GM12878 (cell line): ENCODE measurements around the gene AXIN1.

ENCODE experiments used
- EGR1 ChIP-seq, 2 experiments: IDR thresholded peaks; 1 replicate in 1 of 2; 2 replicates in 1 of 2; pipeline ENCODE4 v1.6.1; 2011 to 2012; ENCODE audit warnings: low read depth in 2 of 2, low read length in 2 of 2, borderline replicate concordance in 1 of 2, mild to moderate bottlenecking in 1 of 2, moderate library complexity in 1 of 2
- ETV6 ChIP-seq, 2 experiments: fragments of 450-650 bp in 1 of 2; IDR thresholded peaks in 1 of 2; conservative IDR thresholded peaks in 1 of 2; 2 replicates each; pipeline ENCODE4 v1.6.1; 2014; ENCODE audit warnings: antibody characterized with exemption in 1 of 2, borderline replicate concordance in 1 of 2, low read depth in 1 of 2, mild to moderate bottlenecking in 1 of 2, moderate library complexity in 1 of 2
- MYC ChIP-seq: IDR thresholded peaks from 2 replicates; pipeline ENCODE4 v1.6.1; 2011; ENCODE audit warnings: mild to moderate bottlenecking, low read length, moderate library complexity, inconsistent platforms; ENCODE audit not compliant: insufficient read depth, insufficient replicate concordance, insufficient read length, severe bottlenecking
- NR2F1 ChIP-seq: fragments of 450-650 bp; conservative IDR thresholded peaks from 2 replicates; pipeline ENCODE4 v1.6.1; 2017; ENCODE audit warnings: mild to moderate bottlenecking
- SUZ12 ChIP-seq: fragments of 200-600 bp; sonication (generic); IDR thresholded peaks from one replicate; pipeline ENCODE4 v1.6.1; 2018; ENCODE audit warnings: antibody characterized with exemption, mild to moderate bottlenecking; ENCODE audit not compliant: unreplicated experiment
- TBL1XR1 ChIP-seq: IDR thresholded peaks from 2 replicates; pipeline ENCODE4 v1.6.1; 2012; ENCODE audit warnings: low read depth, low read length, improper control_type of control experiment
- TCF7 ChIP-seq: IDR thresholded peaks from 2 replicates; pipeline ENCODE4 v1.6.1; 2014; ENCODE audit warnings: antibody characterized with exemption, borderline replicate concordance
- ZBED1 ChIP-seq: IDR thresholded peaks from 2 replicates; pipeline ENCODE4 v1.6.1; 2016; ENCODE audit warnings: borderline replicate concordance
- TF ChIP-seq, protein P1 (sequence below): fragments of 450-650 bp; IDR thresholded peaks from 2 replicates; pipeline ENCODE4 v1.6.1; 2014; ENCODE audit warnings: mild to moderate bottlenecking
- TF ChIP-seq, protein P2 (sequence below): fragments of 450-650 bp; IDR thresholded peaks from 2 replicates; pipeline ENCODE4 v1.6.1; 2017; ENCODE audit warnings: antibody characterized with exemption, mild to moderate bottlenecking, moderate library complexity
- TF ChIP-seq, protein P3 (sequence below): IDR thresholded peaks from 2 replicates; pipeline ENCODE4 v1.6.1; 2012; ENCODE audit warnings: low read depth, low read length, improper control_type of control experiment
- TF ChIP-seq, protein P4 (sequence below): IDR thresholded peaks from 2 replicates; pipeline ENCODE4 v1.6.1; 2011; ENCODE audit warnings: low read depth, low read length, improper control_type of control experiment, borderline replicate concordance
- TF ChIP-seq, protein P5 (sequence below): IDR thresholded peaks from 2 replicates; pipeline ENCODE4 v1.6.1; 2012; ENCODE audit warnings: low read depth, low read length, improper control_type of control experiment

DNA sequence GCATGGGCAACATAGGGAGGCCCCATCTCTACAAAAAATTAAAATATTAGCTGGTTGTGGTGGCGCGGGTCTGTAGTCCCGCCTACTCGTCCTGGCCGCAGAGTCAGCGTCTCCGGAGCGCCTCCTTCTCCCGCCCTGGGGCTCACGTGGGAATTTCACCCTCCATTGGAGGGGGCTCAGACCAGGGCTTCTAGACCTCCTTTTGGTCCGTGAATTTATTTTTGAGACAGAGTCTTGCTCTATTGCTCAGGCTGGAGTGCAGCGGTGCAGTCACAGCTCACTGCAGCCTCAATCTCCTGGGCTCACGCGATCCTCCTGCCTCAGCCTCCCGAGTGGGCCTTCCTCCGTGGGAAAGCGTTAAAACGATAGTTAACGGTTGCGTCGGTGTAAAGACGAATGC, 44.1 kb upstream of the AXIN1 start:
- TF ChIP-seq, protein P1, sequence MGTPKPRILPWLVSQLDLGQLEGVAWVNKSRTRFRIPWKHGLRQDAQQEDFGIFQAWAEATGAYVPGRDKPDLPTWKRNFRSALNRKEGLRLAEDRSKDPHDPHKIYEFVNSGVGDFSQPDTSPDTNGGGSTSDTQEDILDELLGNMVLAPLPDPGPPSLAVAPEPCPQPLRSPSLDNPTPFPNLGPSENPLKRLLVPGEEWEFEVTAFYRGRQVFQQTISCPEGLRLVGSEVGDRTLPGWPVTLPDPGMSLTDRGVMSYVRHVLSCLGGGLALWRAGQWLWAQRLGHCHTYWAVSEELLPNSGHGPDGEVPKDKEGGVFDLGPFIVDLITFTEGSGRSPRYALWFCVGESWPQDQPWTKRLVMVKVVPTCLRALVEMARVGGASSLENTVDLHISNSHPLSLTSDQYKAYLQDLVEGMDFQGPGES, result no peak
- TF ChIP-seq SUZ12 (no peak), TBL1XR1 (no peak), MYC (no peak), NR2F1 (no peak), TCF7 (no peak), ETV6 (conservative IDR thresholded peaks at IDR 0.05 in 1 of 2, IDR thresholded peaks at IDR 0.05 in 1 of 2; ENCODE audit: borderline replicate concordance in 1 of 2, low read depth in 1 of 2) (no peak), ZBED1 (no peak), EGR1 (IDR thresholded peaks at IDR 0.05; ENCODE audit: borderline replicate concordance in 1 of 2, low read depth in 2 of 2, low read length in 2 of 2) (no peak)
- TF ChIP-seq, protein P2, sequence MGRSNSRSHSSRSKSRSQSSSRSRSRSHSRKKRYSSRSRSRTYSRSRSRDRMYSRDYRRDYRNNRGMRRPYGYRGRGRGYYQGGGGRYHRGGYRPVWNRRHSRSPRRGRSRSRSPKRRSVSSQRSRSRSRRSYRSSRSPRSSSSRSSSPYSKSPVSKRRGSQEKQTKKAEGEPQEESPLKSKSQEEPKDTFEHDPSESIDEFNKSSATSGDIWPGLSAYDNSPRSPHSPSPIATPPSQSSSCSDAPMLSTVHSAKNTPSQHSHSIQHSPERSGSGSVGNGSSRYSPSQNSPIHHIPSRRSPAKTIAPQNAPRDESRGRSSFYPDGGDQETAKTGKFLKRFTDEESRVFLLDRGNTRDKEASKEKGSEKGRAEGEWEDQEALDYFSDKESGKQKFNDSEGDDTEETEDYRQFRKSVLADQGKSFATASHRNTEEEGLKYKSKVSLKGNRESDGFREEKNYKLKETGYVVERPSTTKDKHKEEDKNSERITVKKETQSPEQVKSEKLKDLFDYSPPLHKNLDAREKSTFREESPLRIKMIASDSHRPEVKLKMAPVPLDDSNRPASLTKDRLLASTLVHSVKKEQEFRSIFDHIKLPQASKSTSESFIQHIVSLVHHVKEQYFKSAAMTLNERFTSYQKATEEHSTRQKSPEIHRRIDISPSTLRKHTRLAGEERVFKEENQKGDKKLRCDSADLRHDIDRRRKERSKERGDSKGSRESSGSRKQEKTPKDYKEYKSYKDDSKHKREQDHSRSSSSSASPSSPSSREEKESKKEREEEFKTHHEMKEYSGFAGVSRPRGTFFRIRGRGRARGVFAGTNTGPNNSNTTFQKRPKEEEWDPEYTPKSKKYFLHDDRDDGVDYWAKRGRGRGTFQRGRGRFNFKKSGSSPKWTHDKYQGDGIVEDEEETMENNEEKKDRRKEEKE, result no peak
- TF ChIP-seq, protein P3, sequence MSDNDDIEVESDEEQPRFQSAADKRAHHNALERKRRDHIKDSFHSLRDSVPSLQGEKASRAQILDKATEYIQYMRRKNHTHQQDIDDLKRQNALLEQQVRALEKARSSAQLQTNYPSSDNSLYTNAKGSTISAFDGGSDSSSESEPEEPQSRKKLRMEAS, result no peak
- TF ChIP-seq, protein P4, sequence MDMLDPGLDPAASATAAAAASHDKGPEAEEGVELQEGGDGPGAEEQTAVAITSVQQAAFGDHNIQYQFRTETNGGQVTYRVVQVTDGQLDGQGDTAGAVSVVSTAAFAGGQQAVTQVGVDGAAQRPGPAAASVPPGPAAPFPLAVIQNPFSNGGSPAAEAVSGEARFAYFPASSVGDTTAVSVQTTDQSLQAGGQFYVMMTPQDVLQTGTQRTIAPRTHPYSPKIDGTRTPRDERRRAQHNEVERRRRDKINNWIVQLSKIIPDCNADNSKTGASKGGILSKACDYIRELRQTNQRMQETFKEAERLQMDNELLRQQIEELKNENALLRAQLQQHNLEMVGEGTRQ, result no peak
- TF ChIP-seq, protein P5, sequence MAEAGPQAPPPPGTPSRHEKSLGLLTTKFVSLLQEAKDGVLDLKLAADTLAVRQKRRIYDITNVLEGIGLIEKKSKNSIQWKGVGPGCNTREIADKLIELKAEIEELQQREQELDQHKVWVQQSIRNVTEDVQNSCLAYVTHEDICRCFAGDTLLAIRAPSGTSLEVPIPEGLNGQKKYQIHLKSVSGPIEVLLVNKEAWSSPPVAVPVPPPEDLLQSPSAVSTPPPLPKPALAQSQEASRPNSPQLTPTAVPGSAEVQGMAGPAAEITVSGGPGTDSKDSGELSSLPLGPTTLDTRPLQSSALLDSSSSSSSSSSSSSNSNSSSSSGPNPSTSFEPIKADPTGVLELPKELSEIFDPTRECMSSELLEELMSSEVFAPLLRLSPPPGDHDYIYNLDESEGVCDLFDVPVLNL, result no peak
